MCF 10A (cell line): ENCODE data around the gene RABL6. TPM values are rescaled to one million over a fixed set of nuclear protein-coding genes. Genes with fewer than 3 reads are reported as not detected.

Source experiments
- BruUV-seq: library from RNA; stranded (reverse); fragments of 400-500 nt; replicated peaks from 2 replicates; lab custom pipeline; 2021; lab: Mats Ljungman, UMichigan
- CTCF ChIA-PET: fragments of 300-600 bp; sonication (Branson Sonifier 250); formaldehyde crosslinking; extraction: SDS; loops from one replicate; lab custom pipeline; 2021; ENCODE audit warnings: antibody characterized with exemption, inconsistent platforms; lab: Yijun Ruan, JAX
- POLR2A ChIA-PET: fragments of 300-600, 350-650 bp; sonication (Branson Sonifier 250); formaldehyde crosslinking; extraction: SDS; loops from one replicate; lab custom pipeline; 2020; ENCODE audit warnings: antibody characterized with exemption, inconsistent platforms; lab: Yijun Ruan, JAX
- DNase-seq: peaks from one replicate; pipeline ENCODE4 v3.0.0-alpha.2; 2018; ENCODE audit not compliant: unreplicated experiment
- H3K27ac Mint-ChIP-seq: one replicate; pipeline ENCODE4 v1.8.0; 2022; ENCODE audit warnings: mild to moderate bottlenecking, low read depth, mixed read lengths; ENCODE audit not compliant: unreplicated experiment
- H3K27me3 Mint-ChIP-seq: one replicate; pipeline ENCODE4 v1.8.0; 2022; ENCODE audit warnings: mixed read lengths; ENCODE audit not compliant: insufficient read depth, unreplicated experiment
- H3K36me3 Mint-ChIP-seq: one replicate; pipeline ENCODE4 v1.8.0; 2022; ENCODE audit warnings: mild to moderate bottlenecking, moderate library complexity, mixed read lengths; ENCODE audit not compliant: insufficient read depth, unreplicated experiment
- H3K4me1 Mint-ChIP-seq: one replicate; pipeline ENCODE4 v1.8.0; 2022; ENCODE audit warnings: mixed read lengths; ENCODE audit not compliant: insufficient read depth, unreplicated experiment
- H3K4me3 Mint-ChIP-seq: one replicate; pipeline ENCODE4 v1.8.0; 2022; ENCODE audit warnings: mild to moderate bottlenecking, moderate library complexity, mixed read lengths; ENCODE audit not compliant: unreplicated experiment
- H3K9me3 Mint-ChIP-seq: one replicate; pipeline ENCODE4 v1.8.0; 2022; ENCODE audit warnings: mixed read lengths; ENCODE audit not compliant: unreplicated experiment
- CTCF ChIP-seq: fragments of 200-600 bp; IDR thresholded peaks from one replicate; pipeline ENCODE4 v1.8.0; 2022; ENCODE audit warnings: antibody characterized with exemption, mild to moderate bottlenecking; ENCODE audit not compliant: unreplicated experiment
- intact Hi-C: fragments of 100-400 bp; cut with micrococcal nuclease; formaldehyde crosslinking; loops from 2 replicates; pipeline ENCODE4 v1.14.1; 2022
- total RNA-seq: library from RNA; stranded (reverse); gene quantifications from 2 replicates; pipeline ENCODE4 v1.2.3, GENCODE V29; 2022

RABL6 gene
- total RNA-seq, 1 experiment from 2014 or later: 77.8 TPM

GRCh38 chr9:136805207-136805740 lies 2.5 kb upstream of the RABL6 start:
- CTCF ChIA-PET: interaction anchor here (0.5 to 0.9 kb wide), 2 partner anchors 320 to 787 kb away, joined by 5 to 6 read pairs; no protein-coding TSS in a partner anchor
- Mint-ChIP-seq H3K4me3 (no peak overlapping the region), H3K27me3 (no peaks in the 10 kb centered on the region), H3K36me3 (peaks cover 6% of the 10 kb centered on the region), H3K4me1 (peaks cover 10% of the 10 kb centered on the region), H3K9me3 (no peaks in the 10 kb centered on the region), H3K27ac (no peak overlapping the region)
- DNase-seq: no peak
- intact Hi-C loops: no loop called here
- TF ChIP-seq CTCF: no peak
- POLR2A ChIA-PET: interaction anchor here (5.6 kb wide), 1 partner anchor 13 kb away, joined by 33 read pairs; the partner anchor contains the start of gene TMEM141
- no TSS peak for BruUV-seq

DNA sequence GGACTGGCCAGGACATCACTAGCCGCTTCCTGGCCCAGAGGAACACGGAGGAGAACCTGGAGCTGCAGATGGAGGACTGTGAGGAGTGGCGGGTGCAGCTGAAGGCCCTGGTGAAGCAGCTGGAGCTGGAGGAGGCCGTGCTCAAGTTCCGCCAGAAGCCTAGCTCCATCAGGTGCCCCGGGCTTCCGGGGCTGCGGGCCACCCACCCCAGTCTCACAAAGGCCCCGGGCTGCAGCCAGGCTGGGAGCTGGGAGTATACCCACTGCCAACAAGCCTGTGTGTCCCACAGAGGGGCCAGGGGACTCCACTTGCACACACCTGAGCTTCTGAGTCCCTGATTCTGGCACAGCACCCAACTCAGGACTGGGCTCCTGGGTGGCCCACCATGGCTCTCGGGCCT lies 1.7 kb upstream of the RABL6 start:
- no peak for TF ChIP-seq CTCF
- no peak for DNase-seq
- no peaks in the 10 kb centered on the region for H3K9me3 Mint-ChIP-seq
- H3K36me3 Mint-ChIP-seq: peaks cover 9% of the 10 kb centered on the region
- no TSS peak for BruUV-seq
- H3K27me3 Mint-ChIP-seq: no peaks in the 10 kb centered on the region
- ChIA-PET CTCF (interaction anchor here (0.6 to 2.8 kb wide), 6 partner anchors 12 to 321 kb away, joined by 3 to 11 read pairs (median 5); partner anchors contain the start of gene AJM1), POLR2A (interaction anchor here (1.3 to 5.6 kb wide), 3 partner anchors 14 to 78 kb away, joined by 3 to 33 read pairs (median 4); partner anchors contain the start of gene TMEM141)
- peak overlapping the region; percentile 76 for H3K4me3 Mint-ChIP-seq
- intact Hi-C loops: no loop called here
- H3K27ac Mint-ChIP-seq: no peak overlapping the region
- peaks cover 2% of the 10 kb centered on the region for H3K4me1 Mint-ChIP-seq

GRCh38 chr9:136806631-136807201 lies 1.0 kb upstream of the RABL6 start:
- H3K36me3 Mint-ChIP-seq: peaks cover 16% of the 10 kb centered on the region
- no peak for DNase-seq
- H3K9me3 Mint-ChIP-seq: no peaks in the 10 kb centered on the region
- no TSS peak for BruUV-seq
- TF ChIP-seq CTCF: no peak
- ChIA-PET POLR2A (interaction anchor here (0.7 to 5.6 kb wide), 12 partner anchors 8 to 138 kb away, joined by 3 to 33 read pairs (median 4); partner anchors contain the start of genes FBXW5 and TMEM141), CTCF (interaction anchor here (0.6 to 2.8 kb wide), 6 partner anchors 13 to 228 kb away, joined by 3 to 11 read pairs (median 4); partner anchors contain the start of gene AJM1)
- no peaks in the 10 kb centered on the region for H3K27me3 Mint-ChIP-seq
- H3K4me3 Mint-ChIP-seq: peak overlapping the region; percentile 76
- no peak overlapping the region for H3K27ac Mint-ChIP-seq
- intact Hi-C loops: no loop called here
- no peaks in the 10 kb centered on the region for H3K4me1 Mint-ChIP-seq
